GM21576 (cell line): ENCODE results near the gene NFX1.
"Not testable (repeated sequence)": the region's sequence is repeated elsewhere in the genome, so short reads cannot be mapped to it uniquely, and the experiment has no call there.

Source experiments
- ATAC-seq: cut with Tn5 transposase; IDR thresholded peaks from one replicate; pipeline ENCODE4 v1.9.1; 2021; ENCODE audit warnings: mild to moderate bottlenecking, moderate library complexity; ENCODE audit not compliant: unreplicated experiment

The NFX1 gene

DNA sequence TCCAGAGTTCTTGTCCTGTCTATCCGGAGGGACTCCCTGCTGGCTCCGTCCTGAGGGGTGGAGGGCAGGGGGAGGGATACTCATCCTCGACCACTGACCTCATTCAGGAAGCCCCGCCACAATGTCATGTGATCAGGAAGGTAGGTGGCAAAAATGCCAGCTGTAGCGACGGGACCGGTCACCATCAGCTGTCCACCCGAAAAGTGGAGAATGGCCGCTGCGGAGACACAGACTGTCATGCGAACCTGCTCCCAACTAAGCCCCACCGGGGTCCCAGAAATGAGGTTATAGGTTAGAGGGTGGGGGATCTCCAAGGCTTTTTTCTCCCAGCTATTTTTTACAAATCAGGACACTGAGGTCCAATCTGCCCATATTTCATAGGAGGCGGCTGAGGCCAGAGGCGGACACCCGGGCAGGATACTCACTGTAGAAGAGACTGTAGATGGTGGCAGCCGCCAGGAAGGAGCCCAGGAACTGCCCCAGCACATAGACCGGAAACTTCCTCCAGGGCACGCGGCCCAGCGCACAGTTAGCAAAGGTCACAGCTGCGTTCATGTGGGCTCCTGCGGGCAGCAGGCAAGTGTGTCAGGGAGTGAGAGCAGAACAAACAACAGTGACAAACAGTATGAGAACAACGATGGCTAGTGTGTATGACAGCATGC, 95.8 kb downstream of the NFX1 start:
- ATAC-seq = not testable (repeated sequence)

DNA sequence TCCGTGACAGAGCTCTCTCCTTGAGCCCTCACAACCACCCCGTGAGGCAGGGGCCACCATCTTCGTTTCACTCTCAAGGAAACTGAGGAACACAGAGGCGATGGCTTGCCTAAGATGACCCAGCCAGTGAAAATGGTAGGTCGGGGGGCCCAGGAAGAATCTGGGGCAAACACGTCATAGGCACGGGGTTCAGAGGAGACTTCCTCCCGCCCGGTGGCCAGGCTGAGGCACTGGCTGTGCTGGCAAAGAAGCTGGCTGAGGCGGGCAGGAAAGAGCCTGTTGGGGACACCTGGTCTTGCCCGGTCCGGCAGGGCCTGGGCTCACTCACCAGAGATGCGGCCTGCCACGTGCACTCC, 96.3 kb downstream of the NFX1 start:
- ATAC-seq = not testable (repeated sequence)

DNA sequence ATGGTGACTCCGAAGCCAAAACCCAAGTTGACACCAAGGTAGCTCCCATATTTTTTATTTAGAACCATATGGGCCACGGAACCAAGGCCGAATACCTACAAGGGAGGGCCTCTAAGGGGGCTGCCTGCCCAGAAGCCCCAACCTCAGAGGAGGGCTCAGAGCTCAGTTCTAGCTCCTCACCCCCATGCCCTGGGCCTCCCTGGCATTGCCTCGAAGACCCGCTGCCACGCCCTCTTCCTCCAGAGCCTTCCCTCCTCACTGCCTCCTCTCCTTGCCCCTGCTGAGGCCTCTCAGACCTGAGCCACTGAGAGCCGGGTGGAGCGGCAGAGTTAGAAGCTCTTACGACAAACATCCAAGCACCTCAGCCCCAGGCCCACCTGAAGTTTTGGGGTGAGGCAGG, 96.7 kb downstream of the NFX1 start:
- not testable (repeated sequence) for ATAC-seq

DNA sequence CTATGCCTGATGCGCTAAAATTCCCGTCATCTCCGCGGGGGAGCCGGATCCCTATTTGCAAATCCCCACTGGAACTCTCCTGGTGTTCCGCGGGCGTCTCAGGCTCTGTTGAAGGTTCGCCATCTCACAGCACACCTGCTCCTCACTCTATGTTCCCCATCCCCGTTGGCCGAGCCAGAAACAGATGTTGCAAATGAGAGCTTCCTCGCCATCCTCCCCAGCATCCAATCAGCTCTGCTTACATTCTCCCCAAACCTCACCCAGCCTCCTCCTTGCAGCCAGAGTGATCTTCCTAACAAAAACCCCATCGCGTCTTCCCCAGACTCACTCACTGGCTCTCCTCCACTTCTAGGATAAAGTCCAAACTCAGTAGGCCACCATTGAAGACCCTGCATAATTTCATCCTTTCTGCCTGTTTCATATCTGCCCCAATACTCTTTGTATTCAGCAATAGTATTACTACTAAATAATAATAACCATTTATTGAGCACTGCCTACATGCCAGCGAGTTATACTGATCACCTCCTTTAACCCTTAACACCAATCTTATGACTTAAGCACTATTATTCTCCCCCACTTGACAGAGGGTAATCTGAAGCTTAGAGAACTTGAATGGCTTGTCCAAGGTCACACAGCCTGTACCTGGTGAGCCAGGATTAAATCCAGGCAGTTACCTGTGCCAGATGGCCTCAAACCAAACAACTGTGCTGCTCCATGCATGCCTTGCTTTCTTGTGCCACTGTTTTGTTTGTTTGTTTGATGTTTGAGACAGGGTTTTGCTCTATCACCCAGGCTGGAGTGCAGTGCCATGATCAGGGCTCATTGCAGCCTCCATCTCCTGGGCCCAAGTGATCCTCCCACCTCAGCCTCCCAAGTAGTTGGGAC, 98.0 kb downstream of the NFX1 start:
- no peak for ATAC-seq

DNA sequence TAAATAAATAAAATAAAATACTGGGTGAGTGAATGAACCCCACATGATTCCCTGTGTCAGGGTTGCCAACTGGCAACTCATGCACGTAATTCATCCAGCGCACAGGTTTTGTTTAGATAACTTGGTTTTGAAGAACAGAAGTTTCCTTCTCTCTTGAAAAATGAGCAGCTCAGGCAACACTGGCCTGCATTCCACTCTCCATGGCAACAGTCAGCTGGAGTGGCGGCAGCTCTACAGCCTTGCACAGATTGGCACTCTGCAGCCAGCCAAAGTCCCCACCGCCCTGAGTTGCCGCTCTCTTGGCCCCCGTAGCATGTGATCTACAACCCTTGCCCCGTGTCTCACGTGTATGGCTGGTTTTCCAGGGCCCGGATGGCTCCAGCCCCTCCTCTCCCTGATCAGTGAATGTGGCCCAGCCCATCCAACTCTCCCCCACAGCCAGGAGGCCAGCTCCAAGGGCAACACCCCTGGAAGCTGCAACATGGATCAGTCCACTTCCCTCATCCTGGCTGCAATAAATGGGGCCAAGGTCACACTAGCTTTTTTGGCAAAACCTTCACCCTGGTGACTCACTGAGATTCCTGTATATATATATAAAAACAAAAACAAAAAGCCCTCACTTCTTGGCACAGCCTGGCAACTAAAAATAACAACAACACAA, 100.9 kb downstream of the NFX1 start:
- not testable (repeated sequence) for ATAC-seq

DNA sequence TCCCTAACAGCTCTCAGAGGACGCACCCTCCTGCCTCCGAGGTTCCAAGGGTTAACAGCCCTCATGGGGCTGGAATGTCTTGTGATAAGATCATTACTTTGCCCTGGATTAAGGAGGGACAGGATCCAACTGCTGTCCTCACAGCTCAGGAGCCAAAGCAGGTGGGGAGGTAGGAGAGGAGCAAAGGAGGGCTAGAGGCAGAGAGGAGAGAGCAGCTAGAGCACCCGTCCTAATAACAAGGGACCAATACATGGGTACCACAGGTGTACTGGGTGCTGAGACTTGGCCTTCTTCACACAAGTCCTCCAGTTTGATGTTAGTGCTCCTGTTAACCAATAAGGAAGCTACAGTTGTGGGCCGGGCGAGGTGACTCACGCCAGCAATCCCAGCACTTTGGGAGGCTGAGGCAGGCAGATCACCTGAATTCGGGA, 102.3 kb downstream of the NFX1 start:
- not testable (repeated sequence) for ATAC-seq

DNA sequence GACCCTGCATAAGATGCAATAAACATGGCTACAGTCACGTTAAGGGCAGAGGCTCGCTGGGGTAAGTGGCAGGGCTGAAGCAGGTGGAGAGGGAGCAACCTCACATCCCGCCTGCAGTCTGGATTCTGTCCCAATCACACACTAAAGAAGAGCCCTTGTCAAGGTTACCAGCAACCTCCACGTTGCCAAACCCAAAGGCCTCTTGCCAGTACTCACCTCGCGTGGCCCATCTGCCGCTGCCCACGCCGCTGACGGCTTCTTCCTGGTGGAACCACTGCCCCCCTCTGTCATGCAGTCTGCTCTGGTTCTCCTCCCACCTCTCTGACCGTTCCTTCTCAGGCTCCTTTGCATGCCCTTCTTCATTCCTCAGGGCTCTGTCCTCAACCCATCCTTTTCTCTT, 103.3 kb downstream of the NFX1 start:
- no peak for ATAC-seq

DNA sequence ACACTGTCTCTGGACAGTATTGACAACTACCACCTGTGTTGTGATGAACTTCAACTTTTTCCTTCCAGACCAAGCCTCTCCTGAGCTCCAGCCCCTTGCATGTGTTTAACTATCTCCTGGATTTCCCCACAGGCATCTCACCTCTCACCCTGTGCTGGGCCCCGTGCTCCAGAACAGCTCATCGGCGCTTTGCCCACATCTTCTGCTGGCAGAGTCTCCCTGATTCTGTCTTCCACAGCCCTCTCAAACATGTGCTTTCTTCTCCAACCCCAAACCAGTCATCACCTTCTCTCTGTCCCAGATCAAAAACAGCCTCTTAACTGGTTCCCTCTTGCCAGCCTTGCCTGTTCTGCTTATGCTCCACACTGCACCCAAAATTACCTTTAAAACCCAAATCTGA, 103.7 kb downstream of the NFX1 start:
- ATAC-seq = not testable (repeated sequence)

DNA sequence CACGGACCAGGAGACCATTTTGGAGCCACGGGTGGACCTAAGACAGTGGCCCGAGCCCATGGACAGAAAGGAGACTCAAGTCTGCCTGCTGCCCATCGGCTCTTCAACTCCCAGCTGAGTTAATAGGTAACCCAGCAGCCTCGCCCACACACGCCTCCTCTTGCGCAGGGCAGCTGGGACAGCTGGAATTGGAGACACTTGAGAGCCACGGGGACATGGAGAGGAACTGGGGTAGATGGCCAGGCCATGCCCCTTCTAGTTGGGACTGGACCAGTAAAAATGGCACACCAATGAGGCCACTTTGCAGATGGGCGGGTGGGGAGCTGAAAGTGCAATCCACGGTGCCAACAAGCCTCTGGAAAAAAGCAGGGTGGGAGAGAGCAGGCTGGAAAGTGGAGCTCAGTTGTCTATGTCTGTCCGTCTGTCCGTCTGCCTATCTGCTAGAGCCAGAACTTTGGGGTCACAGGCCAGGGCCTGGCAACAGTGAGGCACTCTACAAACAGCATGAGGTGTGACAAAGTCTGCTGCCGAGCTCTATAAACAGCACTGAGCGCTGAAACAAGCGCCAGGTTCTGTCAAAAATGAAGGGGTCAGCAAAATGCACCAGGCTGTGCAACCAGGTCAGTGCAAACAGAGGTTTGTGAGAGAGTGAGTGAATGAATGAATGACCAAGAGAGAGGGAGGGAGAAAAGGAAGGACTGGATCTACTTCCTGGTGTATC, 105.0 kb downstream of the NFX1 start:
- not testable (repeated sequence) for ATAC-seq

DNA sequence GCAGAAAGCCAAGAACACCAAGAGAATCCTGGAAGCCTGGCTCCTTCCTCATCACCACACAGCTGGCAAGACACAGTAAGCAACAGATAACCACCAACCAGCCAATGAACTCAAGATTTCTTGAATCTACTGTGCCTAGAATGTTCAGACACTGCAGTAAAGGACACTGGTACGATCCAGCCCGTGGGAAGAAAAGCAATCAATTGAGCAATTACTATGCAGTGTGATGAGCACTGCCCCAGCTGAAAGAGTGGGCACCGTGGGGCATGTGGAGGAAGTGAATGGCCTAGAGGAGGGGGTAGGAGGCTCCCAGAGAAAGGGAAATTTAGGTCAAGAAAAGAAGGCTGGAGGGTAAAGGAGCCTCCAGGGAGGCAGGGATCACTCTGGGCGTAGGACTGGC, 107.5 kb downstream of the NFX1 start:
- ATAC-seq = not testable (repeated sequence)

DNA sequence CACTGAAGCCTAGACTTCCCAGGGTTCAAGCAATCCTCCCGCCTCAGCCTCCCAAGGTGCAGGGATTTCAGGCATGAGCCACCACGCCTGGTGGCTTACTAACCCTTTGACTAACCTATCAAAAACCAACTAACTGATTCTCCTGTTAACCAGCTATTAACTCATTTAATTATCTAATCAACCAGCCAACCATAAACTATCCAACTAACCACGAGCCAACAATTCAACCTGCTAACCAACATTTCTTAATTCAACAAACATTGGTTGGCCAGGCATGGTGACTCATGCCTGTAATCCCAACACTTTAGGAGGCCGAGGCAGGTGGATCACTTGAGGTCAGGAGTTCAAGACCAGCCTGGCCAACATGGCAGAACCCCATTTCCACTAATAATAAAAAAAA, 108.7 kb downstream of the NFX1 start:
- not testable (repeated sequence) for ATAC-seq

DNA sequence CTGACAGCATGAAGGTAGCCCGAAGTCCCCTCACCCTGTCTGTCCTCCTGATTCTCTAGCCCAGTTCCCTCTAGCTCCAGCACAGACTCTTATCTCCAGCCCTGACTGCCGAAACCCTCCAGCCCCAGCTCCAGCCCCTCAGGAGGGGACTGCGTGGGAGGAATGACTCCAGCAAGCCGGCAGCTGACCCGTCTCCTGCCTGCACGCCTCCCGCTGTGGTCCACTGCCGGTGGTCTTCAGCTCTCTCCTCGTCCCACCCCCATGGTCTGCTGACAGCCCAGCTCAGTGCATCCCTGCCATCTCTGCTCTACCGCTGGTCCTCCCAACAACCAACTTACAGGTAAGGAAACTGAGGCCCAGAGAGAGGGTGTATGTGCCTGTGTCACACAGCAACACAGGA, 111.5 kb downstream of the NFX1 start:
- ATAC-seq = not testable (repeated sequence)

DNA sequence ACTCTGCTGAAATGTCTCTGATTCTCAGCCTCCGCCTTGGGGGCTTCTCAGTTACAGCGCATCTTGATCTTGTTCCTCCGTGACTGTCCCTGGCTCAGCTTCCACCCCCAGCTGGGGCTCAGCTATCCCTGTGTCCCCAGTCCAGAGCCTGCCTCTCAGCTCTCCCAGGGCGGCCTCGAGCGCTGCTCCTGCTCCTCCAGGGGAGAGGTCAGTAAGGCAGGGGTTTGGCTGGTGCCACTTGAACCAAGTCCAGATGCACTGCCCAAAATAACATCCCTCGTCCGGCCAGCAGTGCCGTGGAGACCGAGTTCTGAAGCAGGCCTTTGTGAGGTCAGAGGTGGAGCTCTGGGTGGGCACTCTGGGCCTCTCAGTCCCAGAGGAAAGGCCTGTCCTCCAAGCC, 112.1 kb downstream of the NFX1 start, which contains the start of gene AQP7:
Gene AQP7 (minus strand): TSS at position 198 of the 400 bp plus-strand sequence. CDS start 1,306 bp downstream, outside the sequence.
- not testable (repeated sequence) for ATAC-seq

DNA sequence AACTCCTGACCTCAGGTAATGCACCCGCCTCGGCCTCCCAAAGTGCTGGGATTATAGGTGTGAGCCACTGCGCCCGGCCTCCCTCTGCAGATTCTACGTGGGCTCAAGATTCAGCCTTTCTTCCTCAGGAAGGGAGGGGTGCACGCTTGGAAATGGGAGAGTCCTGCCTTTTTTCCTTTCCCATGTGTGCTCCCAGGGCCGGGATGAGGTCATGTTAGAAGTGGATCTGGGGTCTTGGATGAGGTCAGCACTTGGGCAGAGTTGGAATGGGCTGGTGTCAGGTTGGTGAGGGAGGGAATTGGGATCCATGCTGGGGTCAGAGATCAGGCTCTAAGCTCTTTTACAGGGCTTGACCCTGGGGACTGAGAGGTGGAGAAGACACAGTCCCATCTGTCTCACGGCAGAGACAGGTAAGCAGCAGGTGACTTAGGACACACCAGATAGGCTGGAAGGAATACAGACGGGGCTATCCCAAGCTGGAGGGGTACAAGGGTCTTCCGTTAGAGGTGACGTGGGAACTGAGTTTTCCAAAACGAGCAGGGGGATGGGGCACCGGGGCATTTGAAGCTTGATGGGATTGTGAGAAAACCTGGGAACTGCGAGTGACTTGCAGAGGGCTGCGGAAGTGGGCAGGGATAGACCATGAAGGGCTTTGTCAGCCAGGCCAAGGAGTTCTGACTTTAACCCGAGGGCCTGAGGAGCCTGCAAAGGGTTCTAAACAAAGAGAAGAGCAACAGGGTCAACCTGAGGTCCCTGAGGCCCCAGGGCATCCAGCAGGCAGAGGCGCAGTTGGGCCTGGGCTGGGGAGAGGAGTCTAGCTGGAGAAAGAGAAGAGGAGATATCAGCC, 113.8 kb downstream of the NFX1 start:
- ATAC-seq = no peak

DNA sequence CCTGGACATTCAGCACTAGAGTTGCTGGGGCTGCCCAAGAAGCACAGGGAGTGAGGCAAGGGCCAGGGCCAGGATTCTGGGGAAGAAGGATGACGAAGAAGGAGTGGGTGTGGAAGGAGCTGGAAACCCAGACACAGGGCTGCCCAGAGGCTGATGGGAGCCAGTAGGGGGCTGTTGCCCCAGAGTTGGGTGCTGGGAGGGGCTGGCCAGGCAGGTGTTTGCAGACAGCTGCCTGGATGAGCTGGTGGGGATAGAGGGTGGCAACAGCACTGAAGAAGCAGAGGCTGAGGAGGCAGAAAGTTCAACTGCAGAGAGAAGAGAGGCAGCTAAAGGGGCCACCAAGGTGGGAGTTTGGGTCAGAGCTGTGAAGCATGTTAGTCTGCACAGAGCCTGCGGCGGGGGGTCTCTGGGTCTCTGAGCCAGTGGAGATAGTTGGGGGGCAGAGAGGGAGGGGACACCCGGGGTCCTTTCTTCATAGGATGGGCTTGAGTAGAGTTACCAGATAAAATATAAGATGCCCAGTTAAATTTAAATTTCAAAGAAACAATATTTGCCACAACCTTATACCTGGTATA, 114.6 kb downstream of the NFX1 start:
- ATAC-seq = no peak

DNA sequence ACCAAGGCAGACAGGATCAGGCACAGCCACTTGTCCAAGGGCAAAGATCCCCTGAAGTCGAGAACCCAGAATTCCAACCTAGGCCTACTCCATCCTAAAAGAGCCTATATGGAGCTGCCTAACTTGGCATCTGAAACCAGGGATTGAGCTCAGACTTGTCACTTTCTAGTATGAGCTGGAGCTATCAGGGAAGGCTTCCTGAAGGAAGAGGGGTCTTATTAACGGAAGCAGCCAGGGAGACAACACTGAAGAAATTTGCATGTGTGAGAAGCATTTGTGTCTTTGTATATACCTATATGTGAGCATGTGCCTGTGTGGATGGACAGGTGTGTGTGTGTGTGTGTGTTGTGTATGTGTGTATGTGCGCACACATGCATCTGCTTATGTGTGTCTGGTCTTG, 116.7 kb downstream of the NFX1 start:
- ATAC-seq = no peak

DNA sequence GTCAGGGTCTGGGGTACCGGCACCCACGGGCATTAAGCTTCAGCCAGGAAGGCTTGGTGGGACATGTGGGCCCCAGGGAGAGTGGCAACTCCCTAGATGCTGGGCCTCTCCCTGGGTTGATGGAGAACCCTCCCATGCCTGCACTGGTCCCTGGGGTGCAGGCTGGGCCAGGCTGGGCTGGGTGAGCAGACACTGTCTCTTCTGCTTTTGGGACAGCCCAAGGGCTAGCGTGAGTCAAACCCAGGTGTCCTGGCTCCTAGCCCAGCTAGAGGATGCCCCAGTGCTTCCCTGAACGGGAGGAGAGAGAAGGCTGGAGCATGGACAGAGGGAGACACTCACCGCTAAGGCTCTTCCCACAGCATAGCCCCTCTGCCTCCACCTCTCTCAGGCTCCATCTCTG, 117.8 kb downstream of the NFX1 start:
- ATAC-seq = no peak

DNA sequence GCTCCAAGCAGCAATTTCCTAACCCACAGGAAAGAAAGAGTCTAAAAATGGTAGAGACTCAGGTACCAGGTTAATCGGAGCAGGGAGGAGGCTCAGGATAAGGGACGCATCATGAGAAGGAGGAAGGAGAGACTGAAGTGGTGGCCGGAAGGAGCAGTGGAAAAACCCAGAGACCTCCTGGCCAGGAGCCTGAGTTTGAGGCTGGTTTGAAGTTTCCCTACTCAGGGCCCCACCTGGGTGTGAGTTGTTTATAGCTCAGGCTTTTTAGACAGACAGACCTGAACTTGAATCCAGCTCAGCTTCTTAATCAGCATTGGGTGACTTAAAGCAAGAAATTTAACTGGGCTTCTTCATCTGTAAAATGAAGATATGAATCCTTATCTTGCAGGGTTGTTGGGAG, 124.0 kb downstream of the NFX1 start:
- ATAC-seq = no peak

DNA sequence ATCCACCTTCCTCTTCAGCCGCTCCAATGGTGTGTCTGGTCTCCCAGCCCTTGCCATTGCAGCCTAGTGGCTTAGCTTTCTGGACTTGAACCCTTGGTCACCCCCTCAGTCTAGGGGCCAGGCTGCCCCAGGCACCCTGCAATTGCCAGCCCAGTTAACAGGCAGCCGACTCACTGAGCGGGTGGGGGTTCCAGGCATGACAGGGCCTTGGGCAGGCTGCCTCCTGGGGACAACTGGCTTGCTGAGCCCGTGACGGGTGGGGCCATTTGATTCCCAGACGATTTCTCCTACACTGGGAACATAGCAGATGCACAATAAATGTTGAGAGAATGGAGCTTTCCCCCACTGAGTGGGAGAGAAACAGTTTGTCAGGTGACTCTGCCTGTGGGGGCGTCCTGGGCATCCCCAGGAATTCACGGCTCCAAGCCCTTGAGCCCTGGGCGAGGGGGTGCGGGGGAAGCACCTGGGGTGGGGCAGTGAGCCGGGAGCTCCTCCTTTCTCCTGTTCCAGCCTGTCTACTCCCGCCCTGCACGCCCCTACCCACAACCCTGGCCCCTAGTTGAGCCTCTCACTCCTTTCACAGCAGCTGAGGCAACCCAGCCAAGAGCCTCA, 124.7 kb downstream of the NFX1 start:
- ATAC-seq = no peak
